ELF-1 (cell line): ENCODE data around the gene PLA2G12A.
"Not testable (repeated sequence)": the region's sequence is repeated elsewhere in the genome, so short reads cannot be mapped to it uniquely, and the experiment has no call there.

ENCODE experiments used
- DNase-seq: peaks from one replicate; pipeline ENCODE4 v3.0.0-alpha.2; 2016; ENCODE audit warnings: low read depth, low spot score

PLA2G12A gene

GRCh38 chr4:109678925-109679324, 50.9 kb downstream of the PLA2G12A start:
- DNase-seq: not testable (repeated sequence)

DNA sequence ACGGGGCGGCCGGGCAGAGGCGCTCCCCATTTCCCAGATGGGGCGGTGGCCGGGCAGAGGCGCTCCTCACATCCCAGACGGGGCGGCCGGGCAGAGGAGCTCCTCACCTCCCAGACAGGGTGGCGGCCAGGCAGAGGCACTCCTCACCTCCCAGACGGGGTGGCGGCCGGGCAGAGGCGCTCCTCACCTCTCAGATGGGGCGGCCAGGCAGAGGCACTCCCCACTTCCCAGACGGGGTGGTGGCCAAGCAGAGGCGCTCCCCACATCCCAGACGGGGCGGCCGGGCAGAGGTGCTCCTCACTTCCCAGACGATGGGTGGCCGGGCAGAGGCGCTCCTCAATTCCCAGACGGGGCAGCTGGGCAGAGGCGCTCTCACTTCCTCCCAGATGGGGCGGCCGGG, 51.4 kb downstream of the PLA2G12A start:
- not testable (repeated sequence) for DNase-seq

GRCh38 chr4:109676886-109677285, 53.0 kb downstream of the PLA2G12A start:
- DNase-seq: no peak

- no peak for DNase-seq
Measured at GRCh38 chr4:109675843-109676242, 54.0 kb downstream of the PLA2G12A start.

DNA sequence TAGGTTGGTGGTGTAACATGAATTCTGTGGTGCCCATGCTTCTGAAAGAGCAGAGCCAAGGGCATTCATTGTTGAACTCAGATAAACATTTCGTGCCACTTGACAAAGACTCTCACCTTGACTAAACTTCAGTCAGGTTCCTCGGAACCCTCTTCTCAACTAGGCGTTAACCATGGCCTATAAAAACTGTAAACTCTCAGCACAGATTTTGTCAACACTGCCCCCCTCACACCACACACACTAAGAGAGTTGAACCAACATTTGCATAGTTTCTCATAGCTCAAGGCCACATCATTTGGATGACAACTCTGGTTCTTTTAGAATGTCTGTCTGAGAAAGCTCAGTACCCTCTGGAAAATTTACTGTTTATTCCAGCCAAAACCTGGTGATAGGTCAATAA, 54.7 kb downstream of the PLA2G12A start:
- DNase-seq: no peak

DNA sequence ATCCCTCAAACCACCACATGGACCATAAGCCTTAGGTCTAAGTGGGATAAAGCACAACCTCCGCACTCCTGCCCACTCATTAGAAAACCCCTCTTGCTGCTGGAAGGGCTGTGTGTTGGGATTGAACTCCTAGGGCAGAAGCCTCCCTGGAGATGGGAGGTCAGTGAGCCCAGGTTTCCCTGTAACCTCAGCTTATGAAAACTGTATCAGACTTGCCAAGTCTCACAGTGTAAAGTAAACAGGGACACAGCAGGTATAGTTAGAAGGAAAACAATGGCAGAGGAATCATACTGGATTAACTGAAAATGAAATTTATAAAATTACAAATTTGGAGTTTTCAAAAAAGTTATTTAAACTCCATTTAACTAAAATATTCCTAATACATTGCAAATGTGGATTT, 56.6 kb downstream of the PLA2G12A start:
- no peak for DNase-seq

DNA sequence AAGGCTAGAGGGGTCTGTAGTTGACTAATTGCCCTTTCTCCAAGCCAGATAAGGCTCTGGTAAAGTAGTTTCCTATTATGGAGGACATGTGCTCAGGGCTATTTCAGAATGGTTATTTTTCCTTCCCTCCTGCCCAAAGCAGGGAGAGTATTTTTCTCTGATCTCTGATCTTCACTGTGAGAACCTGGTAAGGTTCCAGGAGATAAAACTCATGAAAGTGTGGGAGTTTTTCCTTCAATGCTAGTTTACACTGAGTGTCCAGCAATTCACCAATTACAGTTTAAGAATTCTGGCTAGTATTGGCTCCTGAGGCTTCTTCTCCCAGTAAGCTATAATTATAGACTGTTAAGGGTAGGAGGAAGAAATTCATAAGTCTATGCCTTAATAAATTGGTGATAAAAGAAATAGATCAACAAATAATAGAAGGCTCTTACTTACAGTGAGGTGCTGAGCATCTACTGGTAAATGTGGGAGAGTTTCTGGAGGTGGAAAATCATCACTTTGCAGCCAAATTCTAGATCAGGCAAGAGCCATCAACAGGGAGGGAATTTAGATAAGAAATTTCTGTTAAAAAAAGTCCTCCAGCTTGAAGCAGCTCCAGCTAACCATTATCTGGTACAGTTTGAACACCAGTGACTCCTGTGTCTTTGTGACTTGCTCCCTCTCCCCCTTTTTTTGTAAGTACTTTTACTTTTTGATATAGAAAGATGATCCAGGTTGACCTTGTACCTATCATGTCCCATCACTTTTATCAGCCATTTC, 57.5 kb downstream of the PLA2G12A start:
- no peak for DNase-seq

- no peak for DNase-seq
Measured at GRCh38 chr4:109671350-109671749, 58.5 kb downstream of the PLA2G12A start.

DNA sequence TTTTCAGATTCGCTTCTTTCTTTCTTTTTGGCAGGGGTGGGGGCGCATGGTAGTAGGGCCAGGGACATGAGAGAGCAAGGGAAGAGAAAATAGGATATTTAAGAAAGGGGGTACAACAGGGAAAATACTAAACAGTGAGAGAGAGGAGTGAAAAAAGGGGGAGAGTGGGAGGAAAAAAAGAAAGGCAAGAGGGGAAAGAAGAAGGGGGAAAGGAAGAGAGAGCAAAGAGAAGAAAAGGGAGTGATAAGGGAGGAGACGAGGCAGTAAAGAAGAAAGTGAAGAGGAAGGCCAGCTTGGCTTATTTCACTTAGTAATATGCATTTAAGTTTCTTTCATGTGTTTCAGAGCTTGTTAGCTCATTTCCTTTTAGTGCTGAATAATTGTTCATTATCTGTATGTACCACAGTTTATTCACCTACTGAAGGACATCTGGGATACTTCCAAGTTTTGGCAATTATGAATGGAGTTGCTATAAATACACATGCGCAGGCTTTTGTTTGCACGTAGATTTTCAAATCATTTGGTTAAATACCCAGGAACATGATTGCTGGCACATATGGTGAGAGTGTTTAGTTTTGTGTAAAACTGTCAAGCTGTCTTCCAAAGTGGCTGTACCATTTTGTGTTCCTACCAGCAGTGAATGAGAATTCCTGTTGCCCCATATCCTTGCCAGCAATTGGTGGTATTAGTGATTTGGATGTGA, 63.9 kb downstream of the PLA2G12A start:
- DNase-seq: no peak

- DNase-seq: no peak
Measured at GRCh38 chr4:109662771-109663170, 67.1 kb downstream of the PLA2G12A start.

DNA sequence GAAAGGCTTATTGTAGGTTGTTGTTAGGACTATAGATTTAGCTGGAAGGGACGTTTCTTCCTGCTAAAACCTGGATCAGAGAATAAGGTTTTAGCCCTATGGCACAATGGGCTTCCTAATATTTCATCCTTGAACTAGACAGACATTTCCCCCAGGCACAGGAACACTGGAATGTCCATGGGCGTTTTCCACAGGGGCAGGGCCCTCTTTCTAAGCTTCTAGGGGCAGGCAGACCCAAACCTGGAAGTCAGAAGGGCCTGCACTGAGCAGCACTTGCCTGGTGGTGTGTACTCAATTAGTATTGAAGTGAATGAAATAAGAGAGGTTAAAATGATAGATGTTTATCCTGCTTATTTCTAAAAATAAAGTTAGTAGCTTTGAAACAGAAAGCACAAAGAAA, 67.8 kb downstream of the PLA2G12A start:
- DNase-seq: no peak
